NCI-H2227 (cell line): ENCODE data around the gene MGAT4B.
A peak's percentile ranks its signal among the peaks of the same experiment; 100 is the strongest.
"Not testable (repeated sequence)": the region's sequence is repeated elsewhere in the genome, so short reads cannot be mapped to it uniquely, and the experiment has no call there.

Source experiments
- DNase-seq: peaks from one replicate; lab custom pipeline; 2025; ENCODE audit not compliant: unreplicated experiment; lab: John Stamatoyannopoulos, UW

MGAT4B gene

DNA sequence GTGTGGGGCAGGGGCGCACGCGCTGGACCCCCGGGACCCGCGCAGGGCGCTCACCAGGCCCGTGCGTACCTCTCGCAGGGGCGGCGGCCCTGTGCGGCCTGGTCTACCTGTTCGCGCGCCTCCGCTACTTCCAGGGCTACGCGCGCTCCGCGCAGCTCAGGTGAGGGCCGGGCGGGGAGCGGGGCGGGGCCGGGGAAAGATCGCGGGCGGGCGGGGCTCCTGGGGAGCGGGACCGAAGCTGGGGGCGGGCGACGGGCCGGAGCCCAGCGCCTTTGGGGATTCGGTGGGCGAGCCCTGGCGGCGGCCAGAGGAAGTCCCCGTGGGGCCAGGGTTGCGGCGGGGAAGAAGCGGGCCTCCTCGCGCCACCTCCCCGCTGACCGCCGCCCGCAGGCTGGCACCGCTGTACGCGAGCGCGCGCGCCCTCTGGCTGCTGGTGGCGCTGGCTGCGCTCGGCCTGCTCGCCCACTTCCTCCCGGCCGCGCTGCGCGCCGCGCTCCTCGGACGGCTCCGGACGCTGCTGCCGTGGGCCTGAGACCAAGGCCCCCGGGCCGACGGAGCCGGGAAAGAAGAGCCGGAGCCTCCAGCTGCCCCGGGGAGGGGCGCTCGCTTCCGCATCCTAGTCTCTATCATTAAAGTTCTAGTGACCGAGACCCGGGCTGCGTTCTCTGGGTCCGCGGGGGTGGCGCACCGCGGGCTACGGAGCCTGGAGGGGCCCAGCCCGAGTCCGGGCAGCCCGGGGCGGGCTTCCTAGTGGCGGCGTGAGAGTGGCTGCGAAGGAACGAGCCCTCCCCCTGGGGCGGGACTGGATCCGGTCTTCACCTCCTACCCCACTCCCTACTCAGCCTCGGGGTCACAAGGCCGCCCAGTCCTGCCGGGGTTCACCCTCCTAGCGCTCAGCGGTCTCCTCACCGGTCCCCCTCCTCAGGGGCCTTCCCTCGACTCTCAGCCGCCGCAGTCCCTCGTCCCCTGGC, 10.5 kb downstream of the MGAT4B start:
- peak; percentile 83 for DNase-seq

- DNase-seq, result peak; percentile 43
Observed at GRCh38 chr5:179795049-179795862, 11.4 kb downstream of the MGAT4B start.

- no peak for DNase-seq
Observed at GRCh38 chr5:179794575-179794974, 12.1 kb downstream of the MGAT4B start.

DNA sequence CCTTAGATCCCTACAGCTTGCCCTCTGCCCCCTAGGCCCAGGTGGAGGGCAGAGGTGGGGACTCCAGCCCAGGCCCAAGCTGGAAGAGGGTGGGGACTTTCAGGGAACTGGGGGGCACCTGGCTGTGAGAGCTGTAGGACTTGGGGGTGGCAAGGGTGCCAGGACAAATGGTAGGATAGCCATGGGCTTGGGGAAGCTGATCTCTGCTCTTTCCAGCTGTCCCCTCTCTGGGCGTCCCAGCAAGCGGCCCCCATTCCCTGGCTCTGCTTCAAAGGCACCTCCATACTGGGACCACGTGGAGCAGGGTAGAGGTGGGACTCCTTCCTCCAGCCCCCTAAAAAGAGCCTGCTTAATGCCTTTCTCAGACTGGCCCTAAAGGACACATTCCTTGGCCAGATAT, 12.5 kb downstream of the MGAT4B start:
- no peak for DNase-seq

DNA sequence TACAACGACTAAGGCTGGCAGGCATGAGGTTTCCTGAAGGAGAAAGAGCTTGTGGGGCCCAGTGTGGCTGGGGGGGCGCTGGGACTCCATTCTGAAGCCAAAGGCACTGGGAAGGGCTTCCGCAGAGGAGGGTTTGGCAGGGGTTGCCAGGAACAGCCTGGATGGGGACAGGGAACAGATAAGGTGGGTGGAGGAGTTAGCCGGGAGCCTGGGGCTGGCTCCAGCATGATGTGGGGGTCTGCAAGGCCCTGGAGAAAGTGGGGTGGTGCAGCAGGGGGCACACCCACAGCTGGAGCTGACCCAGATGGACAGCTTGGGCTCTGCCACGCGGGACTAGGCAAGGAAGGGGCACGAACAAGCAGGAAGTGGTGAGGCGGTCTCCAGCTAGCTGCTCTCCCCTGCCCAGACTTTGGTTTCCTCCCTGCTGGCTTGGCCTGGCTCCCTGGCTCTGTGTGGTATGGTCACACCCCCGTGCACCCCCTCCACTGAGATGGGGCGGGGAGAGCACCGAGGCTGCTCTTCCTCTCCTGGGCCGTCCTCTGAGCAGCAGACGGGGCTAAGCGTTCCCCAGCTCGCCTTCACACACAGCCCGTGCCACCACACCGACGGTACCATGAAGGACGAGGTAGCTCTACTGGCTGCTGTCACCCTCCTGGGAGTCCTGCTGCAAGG, 13.1 kb downstream of the MGAT4B start, which contains the start of gene LTC4S:
LTC4S (plus strand) TSS at position 519 of the 672 bp plus-strand sequence; CDS start at position 614, 95 bp downstream.
- DNase-seq, result no peak

DNA sequence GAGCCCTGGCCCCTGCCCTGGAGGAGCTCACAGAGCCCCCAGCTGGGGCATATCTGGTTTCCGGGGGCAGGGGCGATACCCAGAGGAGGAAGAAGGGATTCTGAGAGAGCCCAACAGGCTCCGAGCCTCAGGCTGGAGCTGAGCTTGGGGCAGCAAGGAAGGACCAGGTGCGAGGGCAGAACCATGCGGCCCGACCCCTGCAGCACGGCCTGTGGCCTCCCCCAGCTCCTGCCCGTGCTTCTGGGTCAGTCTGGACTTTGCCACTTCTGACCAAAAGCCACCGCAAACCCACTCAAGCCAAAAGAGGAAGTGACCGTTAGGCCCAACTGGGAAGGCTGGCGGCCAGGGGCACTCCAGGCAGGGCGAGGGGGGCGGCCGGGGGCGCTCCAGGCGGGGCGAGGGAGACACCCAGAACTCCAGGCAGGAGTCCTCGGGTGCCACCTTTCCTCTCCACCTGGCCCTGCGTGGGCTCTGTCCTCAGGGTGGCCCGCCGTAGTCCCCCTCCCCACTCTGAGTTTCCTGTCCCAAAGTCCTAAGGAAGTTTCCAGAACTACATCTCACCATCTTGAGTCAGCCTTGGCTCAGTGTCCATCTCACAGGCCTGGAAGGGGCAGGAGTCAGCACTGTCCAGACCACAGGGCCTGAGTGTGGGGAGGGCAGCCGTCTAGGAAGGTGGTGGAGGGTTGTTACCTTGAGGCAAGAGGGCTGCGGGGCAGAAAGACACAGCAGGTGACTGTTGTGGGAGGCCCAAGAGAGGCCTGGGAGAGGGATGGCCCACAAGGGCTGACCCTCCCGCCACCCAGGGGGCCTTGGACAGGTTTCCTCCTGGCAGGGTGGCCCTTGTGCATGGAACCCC, 13.8 kb downstream of the MGAT4B start:
- no peak for DNase-seq

DNA sequence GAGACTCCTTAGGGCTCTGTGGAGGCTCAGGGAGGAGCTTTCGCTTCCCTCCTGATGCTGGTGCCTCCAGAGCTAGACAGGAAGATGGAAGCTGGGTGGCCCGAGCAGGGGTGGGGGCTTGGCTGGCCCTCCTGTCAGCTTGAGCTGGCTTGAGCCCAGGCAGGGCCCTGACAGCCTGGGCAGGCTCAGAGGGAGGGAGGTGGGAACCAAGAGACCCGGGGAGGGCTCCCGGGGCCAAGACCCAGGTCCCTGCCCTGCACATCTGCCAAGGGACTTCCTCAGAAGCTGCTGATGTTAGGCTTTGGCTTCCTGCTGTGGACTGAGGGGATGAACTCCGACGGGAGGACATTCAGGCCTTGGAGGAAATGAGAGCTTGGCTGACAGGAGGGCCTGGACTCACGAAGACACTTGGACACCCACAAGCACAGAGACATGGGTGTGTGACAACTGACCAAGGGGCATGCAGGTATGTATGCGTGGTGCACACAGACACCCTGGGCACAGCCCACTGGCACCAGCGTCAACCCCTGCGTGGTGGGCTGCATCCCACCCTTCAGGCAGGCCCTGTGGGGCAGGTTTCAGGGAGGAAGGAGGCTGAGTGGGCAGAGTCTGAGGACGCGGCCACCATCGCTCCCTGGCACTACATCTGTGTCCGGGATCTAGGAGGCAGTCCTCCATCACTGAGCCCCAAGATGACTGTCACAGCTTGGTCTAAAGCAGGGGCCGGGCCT, 14.6 kb downstream of the MGAT4B start:
- DNase-seq, result no peak

DNA sequence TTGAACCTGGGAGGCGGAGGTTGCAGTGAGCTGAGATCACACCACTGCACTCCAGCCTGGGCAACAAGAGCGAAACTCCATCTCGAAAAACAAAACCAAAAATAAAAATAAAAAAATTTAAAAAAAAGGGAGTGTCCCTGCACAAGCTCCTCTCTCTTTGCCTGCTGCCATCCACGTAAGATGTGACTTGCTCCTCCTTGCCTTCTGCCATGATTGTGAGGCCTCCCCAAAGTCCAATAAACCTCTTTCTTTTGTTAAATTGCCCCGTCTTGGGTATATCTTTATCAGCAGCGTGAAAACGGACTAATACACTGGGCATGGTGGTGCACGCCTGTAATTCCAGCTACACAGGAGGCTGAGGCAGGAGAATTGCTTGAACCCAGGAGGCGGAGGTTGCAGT, 17.4 kb downstream of the MGAT4B start:
- DNase-seq, result not testable (repeated sequence)

DNA sequence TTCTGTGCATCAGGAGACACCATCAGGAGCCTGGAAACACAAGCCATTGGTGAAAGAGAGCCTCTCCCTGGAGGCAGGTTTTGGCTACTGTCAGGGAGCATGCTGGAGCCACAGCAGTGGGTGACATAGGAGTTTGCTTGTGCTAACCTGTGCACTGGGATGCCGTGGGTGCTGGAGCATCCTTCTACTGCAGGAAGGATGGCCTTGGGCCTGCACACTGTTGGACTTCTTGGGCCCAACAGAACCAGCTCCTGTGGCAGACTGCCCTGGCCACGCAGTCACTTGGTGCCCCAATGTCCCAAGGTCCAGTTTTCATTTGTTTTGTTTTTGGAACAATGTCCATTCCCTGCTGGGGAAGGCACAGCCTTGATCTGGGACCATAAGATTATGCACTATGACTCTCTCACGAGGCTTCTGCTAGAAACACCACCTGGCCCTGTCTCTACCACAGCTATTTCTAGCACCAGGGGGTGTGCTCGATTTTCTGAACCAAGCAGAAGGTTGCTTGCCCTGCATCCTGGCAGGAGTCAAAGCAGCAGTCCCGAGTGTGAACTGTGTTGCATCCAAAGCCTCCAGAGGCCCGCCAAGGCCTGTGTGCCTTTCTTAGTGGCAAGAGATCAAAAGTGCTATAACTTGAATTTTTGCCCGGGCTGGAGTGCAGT, 18.3 kb downstream of the MGAT4B start:
- no peak for DNase-seq

DNA sequence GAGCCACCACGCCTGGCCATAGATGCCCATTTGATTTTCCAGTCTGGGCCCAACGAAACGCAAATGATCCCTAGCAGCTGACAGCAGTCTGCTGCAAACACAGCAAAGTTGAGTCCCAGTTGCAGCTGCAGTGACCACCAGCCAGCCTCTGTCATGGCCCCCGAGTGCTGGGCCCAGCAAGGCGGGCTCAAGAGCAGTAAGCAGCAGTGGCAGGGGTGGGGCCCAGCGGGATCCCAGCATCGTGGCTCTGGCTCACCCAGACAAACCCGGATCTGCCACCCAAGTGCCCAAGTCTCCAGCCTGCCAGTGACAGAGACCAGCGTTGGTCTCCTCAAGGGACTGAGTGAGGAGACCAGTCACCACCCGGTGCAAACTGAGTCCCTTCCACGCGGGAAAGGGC, 19.8 kb downstream of the MGAT4B start:
- no peak for DNase-seq

- no peak for DNase-seq
Observed at GRCh38 chr5:179783128-179783527, 23.5 kb downstream of the MGAT4B start.

GRCh38 chr5:179781846-179782245, 24.8 kb downstream of the MGAT4B start:
- no peak for DNase-seq

- no peak for DNase-seq
Observed at GRCh38 chr5:179780362-179780761, 26.3 kb downstream of the MGAT4B start.

DNA sequence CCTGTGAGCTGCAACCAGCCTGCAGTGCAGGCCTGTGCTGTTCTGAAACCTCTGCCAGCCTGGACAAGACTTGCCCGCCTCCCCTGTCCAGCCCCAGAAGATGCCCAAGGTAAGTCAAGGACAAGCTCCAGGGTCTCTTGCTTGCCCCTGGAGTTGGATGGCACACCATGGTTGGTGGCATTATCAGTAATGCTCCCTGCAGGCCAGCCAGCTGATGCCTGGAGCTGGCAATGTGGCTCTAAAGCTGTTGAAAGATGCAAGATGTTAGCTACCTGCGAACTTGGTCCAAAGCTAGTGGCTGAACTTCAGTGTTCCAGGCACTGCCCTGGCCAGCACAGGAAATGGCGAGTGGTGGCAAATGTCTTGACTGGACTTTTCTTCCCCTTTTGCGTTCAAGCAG, 26.8 kb downstream of the MGAT4B start:
- DNase-seq, result no peak

GRCh38 chr5:179778591-179778990, 28.1 kb downstream of the MGAT4B start:
- DNase-seq, result no peak

- no peak for DNase-seq
Observed at GRCh38 chr5:179777909-179778308, 28.8 kb downstream of the MGAT4B start.

- no peak for DNase-seq
Observed at GRCh38 chr5:179777456-179777855, 29.2 kb downstream of the MGAT4B start.

- no peak for DNase-seq
Observed at GRCh38 chr5:179776411-179776938, 30.2 kb downstream of the MGAT4B start.

- DNase-seq, result no peak
Observed at GRCh38 chr5:179774442-179774841, 32.2 kb downstream of the MGAT4B start.
